H1 (cell line): ENCODE data around the gene HDAC7. TPM values are rescaled to one million over a fixed set of nuclear protein-coding genes. Genes with fewer than 3 reads are reported as not detected.

ENCODE experiments used
- CTCF ChIA-PET: fragments of 300-600 bp; sonication (Branson Sonifier 250); formaldehyde crosslinking; loops from one replicate; lab custom pipeline; 2021; ENCODE audit not compliant: partially characterized antibody; lab: Charles Lee
- POLR2A ChIA-PET: fragments of 300-600 bp; sonication (Branson Sonifier 250); formaldehyde crosslinking; loops from one replicate; lab custom pipeline; 2021; ENCODE audit warnings: inconsistent platforms; ENCODE audit not compliant: partially characterized antibody; lab: Charles Lee
- DNase-seq, 2 experiments: peaks; one replicate each; pipeline versions ENCODE4 v3.0.0 to v3.0.0-alpha.2; 2010 to 2022; ENCODE audit warnings: low spot score in 2 of 2, low read depth in 1 of 2, mixed read lengths in 1 of 2
- FAIRE-seq: peaks from 2 replicates; lab custom pipeline; 2011; peaks lifted over from hg19 to GRCh38; lab: Jason Lieb, UNC
- H2AFZ ChIP-seq: 2 replicates; pipeline ENCODE4 v1.8.1; 2012; ENCODE audit warnings: low read length, inconsistent platforms
- H2AK5ac ChIP-seq: 2 replicates; pipeline ENCODE4 v1.6.1; 2013; ENCODE audit warnings: low read depth, low read length
- H2BK120ac ChIP-seq: replicated peaks from 2 replicates; pipeline ENCODE3; 2013; ENCODE audit warnings: low read depth, low read length, inconsistent platforms
- H2BK12ac ChIP-seq: 2 replicates; pipeline ENCODE4 v1.6.1; 2013; ENCODE audit warnings: low read depth, low read length
- H2BK15ac ChIP-seq: 2 replicates; pipeline ENCODE4 v1.6.1; 2013; ENCODE audit warnings: low read length
- H2BK20ac ChIP-seq: 2 replicates; pipeline ENCODE4 v1.6.1; 2013; ENCODE audit warnings: low read length
- H2BK5ac ChIP-seq: 2 replicates; pipeline ENCODE4 v1.6.1; 2013; ENCODE audit warnings: low read depth, low read length
- H3K14ac ChIP-seq: 2 replicates; pipeline ENCODE4 v1.6.1; 2013; ENCODE audit warnings: inconsistent platforms; ENCODE audit not compliant: insufficient read length
- H3K18ac ChIP-seq: 2 replicates; pipeline ENCODE4 v1.6.1; 2013; ENCODE audit warnings: low read length; ENCODE audit errors: extremely low read depth
- H3K23ac ChIP-seq: 2 replicates; pipeline ENCODE4 v1.6.1; 2013; ENCODE audit warnings: inconsistent platforms; ENCODE audit not compliant: insufficient read length
- H3K23me2 ChIP-seq: 2 replicates; pipeline ENCODE4 v1.6.1; 2013; ENCODE audit warnings: low read depth, low read length
- H3K27ac ChIP-seq: 2 replicates; pipeline ENCODE4 v1.6.1; 2011; ENCODE audit warnings: low read depth, low read length, inconsistent platforms
- H3K27me3 ChIP-seq, 4 experiments: replicated peaks in 1 of 4; 1 replicate in 1 of 4; 2 replicates in 3 of 4; pipeline versions ENCODE4 v1.6.1 to v1.8.1; 2011 to 2013; ENCODE audit warnings: low read length in 3 of 4, mild to moderate bottlenecking in 3 of 4, inconsistent platforms in 2 of 4, mixed read lengths in 2 of 4, moderate library complexity in 1 of 4; ENCODE audit not compliant: control insufficient read depth in 3 of 4, insufficient read depth in 3 of 4; ENCODE audit errors: extremely low read depth in 1 of 4
- H3K36me3 ChIP-seq, 4 experiments: 2 replicates each; pipeline versions ENCODE4 v1.6.1 to v1.8.1; 2011 to 2013; ENCODE audit warnings: mild to moderate bottlenecking in 4 of 4, low read length in 3 of 4, moderate library complexity in 2 of 4, control low read depth in 1 of 4, inconsistent platforms in 1 of 4; ENCODE audit not compliant: insufficient read depth in 4 of 4, control insufficient read depth in 2 of 4
- H3K4ac ChIP-seq: replicated peaks from 2 replicates; pipeline ENCODE3; 2013; ENCODE audit warnings: low read length, low read depth, mixed read lengths, inconsistent platforms; ENCODE audit not compliant: insufficient read length
- H3K4me1 ChIP-seq, 4 experiments: replicated peaks in 1 of 4; 1 replicate in 1 of 4; 2 replicates in 3 of 4; pipeline versions ENCODE4 v1.6.1 to v1.8.1; 2011 to 2013; ENCODE audit warnings: low read length in 3 of 4, inconsistent platforms in 2 of 4, mixed read lengths in 1 of 4; ENCODE audit not compliant: insufficient read depth in 4 of 4, control insufficient read depth in 3 of 4
- H3K4me2 ChIP-seq, 2 experiments: 2 replicates each; pipeline versions ENCODE4 v1.6.1 to v1.8.1; 2011 to 2013; ENCODE audit warnings: low read depth in 2 of 2, low read length in 2 of 2, control low read depth in 1 of 2, inconsistent platforms in 1 of 2, mild to moderate bottlenecking in 1 of 2; ENCODE audit not compliant: insufficient read depth in 1 of 2
- H3K4me3 ChIP-seq, 4 experiments: fragments of 200-600, 300-600 bp in 1 of 4; sonication (generic), shearing (Covaris generic), sonication (Bioruptor Twin) in 1 of 4; 2 replicates each; pipeline versions ENCODE4 v1.5.1 to v1.8.1; 2011 to 2016; ENCODE audit warnings: low read length in 4 of 4, low read depth in 3 of 4, control low read depth in 2 of 4, inconsistent platforms in 2 of 4, mild to moderate bottlenecking in 2 of 4, mixed read lengths in 1 of 4, moderate library complexity in 1 of 4; ENCODE audit not compliant: insufficient read depth in 2 of 4; ENCODE audit errors: extremely low read depth in 1 of 4
- H3K56ac ChIP-seq: replicated peaks from 2 replicates; pipeline ENCODE3; 2013; ENCODE audit warnings: low read depth, mild to moderate bottlenecking, mixed read lengths, low read length, inconsistent platforms; ENCODE audit not compliant: insufficient read length
- H3K79me1 ChIP-seq: 2 replicates; pipeline ENCODE4 v1.6.1; 2013; ENCODE audit warnings: low read depth, low read length, control low read depth
- H3K79me2 ChIP-seq, 2 experiments: 2 replicates each; pipeline versions ENCODE4 v1.6.1 to v1.8.1; 2012 to 2013; ENCODE audit warnings: low read length in 2 of 2, mild to moderate bottlenecking in 2 of 2, inconsistent platforms in 1 of 2; ENCODE audit not compliant: insufficient read depth in 2 of 2, control insufficient read depth in 1 of 2
- H3K9ac ChIP-seq, 4 experiments: replicated peaks in 1 of 4; 1 replicate in 1 of 4; 2 replicates in 3 of 4; pipeline versions ENCODE4 v1.6.1 to v1.8.1; 2011 to 2013; ENCODE audit warnings: low read depth in 3 of 4, low read length in 3 of 4, control low read depth in 2 of 4, mild to moderate bottlenecking in 2 of 4, moderate library complexity in 2 of 4, inconsistent platforms in 1 of 4; ENCODE audit errors: extremely low read depth in 1 of 4
- H3K9me3 ChIP-seq, 2 experiments: 2 replicates each; pipeline versions ENCODE4 v1.6.1 to v1.8.1; 2012 to 2013; ENCODE audit warnings: mild to moderate bottlenecking in 2 of 2, moderate library complexity in 2 of 2, control low read depth in 1 of 2, inconsistent platforms in 1 of 2, low read depth in 1 of 2, low read length in 1 of 2, mixed read lengths in 1 of 2; ENCODE audit not compliant: insufficient read depth in 2 of 2
- H4K20me1 ChIP-seq, 2 experiments: replicated peaks in 1 of 2; 2 replicates each; pipeline versions ENCODE3 to v1.8.1; 2011 to 2013; ENCODE audit warnings: inconsistent platforms in 2 of 2, low read length in 2 of 2, mild to moderate bottlenecking in 1 of 2; ENCODE audit not compliant: insufficient read depth in 2 of 2, control insufficient read depth in 1 of 2
- H4K5ac ChIP-seq: 2 replicates; pipeline ENCODE4 v1.6.1; 2013; ENCODE audit warnings: low read length, low read depth, mixed read lengths, inconsistent platforms; ENCODE audit not compliant: insufficient read length
- H4K8ac ChIP-seq: 2 replicates; pipeline ENCODE4 v1.8.0; 2013; ENCODE audit warnings: mild to moderate bottlenecking, moderate library complexity, low read length, inconsistent platforms; ENCODE audit not compliant: insufficient read depth; ENCODE audit errors: extremely low read depth
- H4K91ac ChIP-seq: replicated peaks from 2 replicates; pipeline ENCODE3; 2013; ENCODE audit warnings: low read length, mixed read lengths, inconsistent platforms; ENCODE audit not compliant: insufficient read length
- CEBPB ChIP-seq: IDR thresholded peaks from 2 replicates; pipeline ENCODE4 v1.6.1; 2012; ENCODE audit warnings: low read depth, low read length
- NANOG ChIP-seq: IDR thresholded peaks from 2 replicates; pipeline ENCODE4 v1.6.1; 2011; ENCODE audit warnings: low read length, low read depth, mild to moderate bottlenecking, inconsistent platforms; ENCODE audit not compliant: insufficient read depth, poor library complexity, severe bottlenecking
- PHF8 ChIP-seq: fragments of 200-600 bp; sonication (generic); conservative IDR thresholded peaks from 2 replicates; pipeline ENCODE4 v1.7.1; 2012; ENCODE audit warnings: low read depth, mild to moderate bottlenecking, inconsistent platforms, low read length, moderate library complexity
- POU5F1 ChIP-seq: IDR thresholded peaks from 2 replicates; pipeline ENCODE4 v1.6.1; 2011; ENCODE audit warnings: low read depth, mild to moderate bottlenecking, low read length, moderate library complexity
- SP4 ChIP-seq: IDR thresholded peaks from 2 replicates; pipeline ENCODE4 v1.6.1; 2012; ENCODE audit warnings: low read length, inconsistent platforms
- TAF1 ChIP-seq: IDR thresholded peaks from 2 replicates; pipeline ENCODE4 v1.6.1; 2011; ENCODE audit warnings: mild to moderate bottlenecking, low read depth, low read length
- TEAD4 ChIP-seq: IDR thresholded peaks from 2 replicates; pipeline ENCODE4 v1.6.1; 2012; ENCODE audit warnings: low read depth, low read length, inconsistent platforms, mixed read lengths
- WGBS, 2 experiments: shearing (Covaris generic) in 1 of 2; methylation state at CpG; one replicate each; pipeline versions ENCODE4 v1.1.6 to v1.1.7; 2013 to 2015; ENCODE audit warnings: low lambda C conversion rate in 2 of 2, mixed read lengths in 2 of 2, inconsistent platforms in 1 of 2, low coverage in 1 of 2, missing lambda C conversion rate in 1 of 2; ENCODE audit not compliant: insufficient replicate concordance in 2 of 2, insufficient coverage in 1 of 2, insufficient read length in 1 of 2; ENCODE audit errors: extremely low coverage in 1 of 2, missing lambda C conversion rate in 1 of 2; 5-methylcytosine and 5-hydroxymethylcytosine counted together
- polyA plus RNA-seq, 7 experiments: library from polyadenylated mRNA; depleted of rRNA in 3 of 7; stranded (reverse) in 5 of 7; unstranded in 2 of 7; fragments of >200 nt in 5 of 7; fragments of 200-250 nt in 2 of 7; gene quantifications; 1 replicate in 5 of 7; 2 replicates in 1 of 7; 4 replicates in 1 of 7; pipeline versions ENCODE4 v1.2.1 to v1.2.3, GENCODE V29; 2011 to 2013; ENCODE audit warnings: missing spikeins in 2 of 7, mixed read lengths in 2 of 7
- total RNA-seq: library from RNA; stranded (reverse); fragmentation: NEBNext Ultra II Directional; extraction: Animal tissue kit (Norgen Biotek cat#: 25700); gene quantifications from 2 replicates; pipeline ENCODE4 v1.2.1, GENCODE V29; 2021

HDAC7 gene
- total and polyA plus RNA-seq, 2 of the 8 experiments (the other 6 are each of a cell fraction or from before 2014, with no cell fraction given), result 25.5 to 84.9 TPM

GRCh38 chr12:47840571-47840970 is 20.9 kb upstream of the HDAC7 start:
- FAIRE-seq (no peak), DNase-seq (no peak)
- ChIA-PET POLR2A (interaction anchor here (1.6 to 28.4 kb wide), 4 partner anchors 12 to 64 kb away, joined by 4 to 480 read pairs (median 4); partner anchors contain the start of genes HDAC7 and VDR), CTCF (interaction anchor here (0.5 to 30.5 kb wide), 12 partner anchors 9 to 349 kb away, joined by 3 to 2001 read pairs (median 21); partner anchors contain the start of genes HDAC7 and SLC48A1)
- no peak overlapping the region for H2AFZ ChIP-seq
- H3K4ac ChIP-seq, result no peak overlapping the region
- no peak overlapping the region for H3K9ac ChIP-seq
- no peak overlapping the region for H4K5ac ChIP-seq
- WGBS, 2 experiments, result 100% methylated on average over 1 of the region's 1 CpG; no CpG with 5 or more reads in 1 of the 2 experiments
- no peak overlapping the region for H2BK5ac ChIP-seq
- H3K4me3 ChIP-seq, result no peak overlapping the region
- no peak overlapping the region for H3K4me2 ChIP-seq
- no peak overlapping the region for H2BK20ac ChIP-seq
- H3K79me1 ChIP-seq, result no peaks in the 10 kb centered on the region
- H3K9me3 ChIP-seq, result no peaks in the 10 kb centered on the region
- H3K36me3 ChIP-seq, result no peaks in the 10 kb centered on the region
- H3K27ac ChIP-seq, result no peak overlapping the region
- no peak overlapping the region for H3K18ac ChIP-seq
- peaks cover 0 to 14% (median 6%) of the 10 kb centered on the region in 4 experiments; a peak in 5 of 7 replicates for H3K4me1 ChIP-seq
- H3K14ac ChIP-seq, result no peak overlapping the region
- no peak overlapping the region for H2BK12ac ChIP-seq
- no peaks in the 10 kb centered on the region; a peak in 2 of 7 replicates for H3K27me3 ChIP-seq
- TF ChIP-seq NANOG, result no peak
- no peak for TF ChIP-seq TAF1
- TF ChIP-seq POU5F1, result no peak
- TF ChIP-seq PHF8, result no peak
- TF ChIP-seq SP4, result no peak
- no peak for TF ChIP-seq CEBPB
- no peak for TF ChIP-seq TEAD4
- no peak overlapping the region for H3K56ac ChIP-seq
- H2AK5ac ChIP-seq, result no peak overlapping the region
- H2BK120ac ChIP-seq, result no peak overlapping the region
- H3K23ac ChIP-seq, result no peak overlapping the region
- H4K8ac ChIP-seq, result no peak overlapping the region
- no peaks in the 10 kb centered on the region for H3K79me2 ChIP-seq
- no peaks in the 10 kb centered on the region; the same call in 1 of the 2 replicates for H3K23me2 ChIP-seq
- H2BK15ac ChIP-seq, result no peak overlapping the region
- no peak overlapping the region for H4K91ac ChIP-seq
- H4K20me1 ChIP-seq, result no peaks in the 10 kb centered on the region
